ENCODE results near the gene FXYD7.

FXYD7 gene

DNA sequence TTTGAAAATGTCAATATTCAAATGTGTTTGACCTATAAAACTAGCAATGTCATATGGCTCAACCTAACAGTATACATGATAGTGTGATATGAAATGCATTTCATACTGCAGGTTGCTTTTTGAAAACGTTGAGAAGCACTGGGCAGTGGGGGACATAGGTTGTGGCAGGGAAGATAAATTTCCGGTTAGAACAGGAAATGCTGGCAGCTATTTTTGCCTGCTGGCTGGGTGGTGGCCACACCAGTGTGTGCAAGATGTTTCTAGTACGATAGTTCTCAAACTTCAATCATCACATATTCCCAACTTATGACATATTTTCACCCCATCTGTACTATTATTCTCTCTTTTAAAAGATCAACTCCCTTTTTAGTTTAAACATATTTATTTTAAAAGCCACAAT is 28.7 kb downstream of the FXYD7 start:
- no peak for DNase-seq (ENCODE audit: extremely low read depth, low read depth)

DNA sequence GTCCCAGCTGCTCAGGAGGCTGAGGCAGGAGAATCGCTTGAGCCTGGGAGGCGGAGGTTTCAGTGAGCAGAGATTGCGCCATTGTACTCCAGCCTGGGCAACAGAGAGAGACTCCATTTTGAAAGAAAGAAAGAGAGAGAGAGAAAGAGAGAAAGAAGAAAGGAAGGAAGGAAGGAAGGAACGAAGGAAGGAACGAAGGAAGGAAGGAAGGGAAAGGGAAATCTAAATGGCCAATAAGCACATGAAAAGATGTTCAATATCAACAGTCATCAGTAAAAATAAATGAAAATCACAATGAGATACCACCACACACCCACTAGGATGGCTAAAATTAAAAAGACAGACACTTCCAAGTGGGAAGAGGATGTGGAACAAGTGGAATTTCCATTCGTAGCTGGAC is 31.2 kb downstream of the FXYD7 start:
- DNase-seq (ENCODE audit: extremely low read depth, low read depth), result no peak
- TF ChIP-seq, protein P1, sequence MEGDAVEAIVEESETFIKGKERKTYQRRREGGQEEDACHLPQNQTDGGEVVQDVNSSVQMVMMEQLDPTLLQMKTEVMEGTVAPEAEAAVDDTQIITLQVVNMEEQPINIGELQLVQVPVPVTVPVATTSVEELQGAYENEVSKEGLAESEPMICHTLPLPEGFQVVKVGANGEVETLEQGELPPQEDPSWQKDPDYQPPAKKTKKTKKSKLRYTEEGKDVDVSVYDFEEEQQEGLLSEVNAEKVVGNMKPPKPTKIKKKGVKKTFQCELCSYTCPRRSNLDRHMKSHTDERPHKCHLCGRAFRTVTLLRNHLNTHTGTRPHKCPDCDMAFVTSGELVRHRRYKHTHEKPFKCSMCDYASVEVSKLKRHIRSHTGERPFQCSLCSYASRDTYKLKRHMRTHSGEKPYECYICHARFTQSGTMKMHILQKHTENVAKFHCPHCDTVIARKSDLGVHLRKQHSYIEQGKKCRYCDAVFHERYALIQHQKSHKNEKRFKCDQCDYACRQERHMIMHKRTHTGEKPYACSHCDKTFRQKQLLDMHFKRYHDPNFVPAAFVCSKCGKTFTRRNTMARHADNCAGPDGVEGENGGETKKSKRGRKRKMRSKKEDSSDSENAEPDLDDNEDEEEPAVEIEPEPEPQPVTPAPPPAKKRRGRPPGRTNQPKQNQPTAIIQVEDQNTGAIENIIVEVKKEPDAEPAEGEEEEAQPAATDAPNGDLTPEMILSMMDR (IDR thresholded peaks at IDR 0.05; ENCODE audit: low read depth, low read length), result no peak

More for the DNA sequence above, 28.7 kb downstream of the FXYD7 start:
- TF ChIP-seq, protein P1 (IDR thresholded peaks at IDR 0.05; ENCODE audit: low read depth, low read length), result no peak

GRCh38 chr19:35176181-35176570 is 33.1 kb downstream of the FXYD7 start:
- TF ChIP-seq, protein P1 (IDR thresholded peaks at IDR 0.05; ENCODE audit: low read depth, low read length), result no peak

GRCh38 chr19:35177377-35178274 is 34.6 kb downstream of the FXYD7 start:
- TF ChIP-seq, protein P1 (IDR thresholded peaks at IDR 0.05; ENCODE audit: low read depth, low read length), result no peak

More at GRCh38 chr19:35176181-35176570, 33.1 kb downstream of the FXYD7 start:
- DNase-seq (ENCODE audit: extremely low read depth, low read depth), result no peak

DNA sequence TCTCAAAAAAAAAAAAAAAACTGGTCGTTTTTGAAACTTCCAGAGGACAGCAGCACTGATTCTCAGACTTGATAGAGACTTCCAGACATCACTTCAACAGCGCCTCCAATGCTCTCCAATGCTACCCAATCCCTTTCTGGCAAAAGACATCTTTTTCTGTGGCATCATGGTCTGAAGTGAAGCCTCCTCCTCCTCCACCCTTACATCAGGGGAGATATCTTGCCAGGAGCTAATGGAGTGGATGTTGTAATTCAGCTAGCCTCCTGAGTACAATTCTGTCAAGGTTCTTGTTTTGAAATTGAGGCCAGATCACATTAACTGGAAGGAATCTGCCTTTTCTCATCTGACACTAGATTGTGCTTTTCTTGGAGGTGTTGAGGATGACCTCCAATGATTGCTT is 35.6 kb downstream of the FXYD7 start:
- no peak for DNase-seq (ENCODE audit: extremely low read depth, low read depth)
- TF ChIP-seq, protein P1 (IDR thresholded peaks at IDR 0.05; ENCODE audit: low read depth, low read length), result no peak

More at GRCh38 chr19:35177377-35178274, 34.6 kb downstream of the FXYD7 start:
- no peak for DNase-seq (ENCODE audit: extremely low read depth, low read depth)

- DNase-seq (ENCODE audit: extremely low read depth, low read depth), result no peak
- TF ChIP-seq, protein P1 (IDR thresholded peaks at IDR 0.05; ENCODE audit: low read depth, low read length), result no peak
Observed at GRCh38 chr19:35179830-35180229, 36.8 kb downstream of the FXYD7 start.

GRCh38 chr19:35181387-35181786 is 38.3 kb downstream of the FXYD7 start:
- TF ChIP-seq, protein P1 (IDR thresholded peaks at IDR 0.05; ENCODE audit: low read depth, low read length), result no peak
- no peak for DNase-seq (ENCODE audit: extremely low read depth, low read depth)

Data from AG09319 (cell line).